Skeletal muscle cell (primary cell): ENCODE results near the gene SMG6.
A peak's percentile ranks its signal among the peaks of the same experiment; 100 is the strongest.

Experiments
- DNase-seq: peaks from one replicate; pipeline ENCODE4 v3.0.0-alpha.2; 2010; ENCODE audit warnings: low read depth
- H3K4me3 ChIP-seq: 2 replicates; pipeline ENCODE4 v1.5.1; 2011; ENCODE audit warnings: low read depth, mild to moderate bottlenecking, control low read depth, low read length, moderate library complexity

The SMG6 gene

DNA sequence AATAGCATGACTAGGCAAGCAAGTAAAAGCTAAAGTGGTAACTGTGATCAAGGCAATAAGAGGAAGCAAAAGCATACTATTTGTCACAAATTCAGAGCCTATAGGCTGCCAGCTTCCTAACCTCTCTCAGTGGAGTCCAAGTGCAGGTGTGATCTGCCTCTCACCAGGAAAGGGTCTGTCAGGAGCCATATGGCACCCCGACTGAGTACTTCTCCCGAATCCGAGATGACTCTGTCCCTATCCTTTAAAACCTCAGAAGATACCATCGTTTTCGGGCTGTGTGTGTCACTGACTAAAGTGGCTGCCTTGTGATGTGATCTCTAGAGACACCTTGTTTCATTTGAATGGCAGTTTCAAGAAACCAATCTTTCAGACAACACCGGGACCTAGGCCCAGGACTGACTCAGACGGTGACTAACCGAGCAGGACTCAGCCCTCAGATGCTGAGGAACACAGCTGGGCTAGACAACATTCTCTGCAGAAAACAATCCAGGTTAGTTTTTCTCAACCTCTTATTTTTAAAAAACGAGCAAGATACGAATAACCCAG, 63.6 kb downstream of the SMG6 start:
- peak; percentile 75 for DNase-seq
- no peak overlapping the region for H3K4me3 ChIP-seq

DNA sequence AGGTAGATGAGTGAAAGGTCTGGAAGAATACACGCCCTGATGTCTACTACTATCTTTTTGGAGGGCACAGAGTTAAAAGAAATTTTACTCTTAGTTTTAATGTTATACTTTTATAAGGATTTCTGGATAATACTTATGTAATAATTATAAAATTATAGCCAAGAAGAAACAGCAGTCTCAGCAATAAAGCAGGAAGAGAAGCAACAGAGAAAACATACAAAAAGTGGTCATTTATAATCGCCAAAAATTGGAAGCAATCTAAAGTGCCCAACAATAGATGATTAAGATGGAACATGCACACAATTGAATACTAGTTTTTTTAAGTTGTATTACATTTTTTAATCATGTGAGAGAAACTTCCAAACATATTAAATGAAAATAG, 64.4 kb downstream of the SMG6 start:
- no peak for DNase-seq
- no peak overlapping the region for H3K4me3 ChIP-seq

DNA sequence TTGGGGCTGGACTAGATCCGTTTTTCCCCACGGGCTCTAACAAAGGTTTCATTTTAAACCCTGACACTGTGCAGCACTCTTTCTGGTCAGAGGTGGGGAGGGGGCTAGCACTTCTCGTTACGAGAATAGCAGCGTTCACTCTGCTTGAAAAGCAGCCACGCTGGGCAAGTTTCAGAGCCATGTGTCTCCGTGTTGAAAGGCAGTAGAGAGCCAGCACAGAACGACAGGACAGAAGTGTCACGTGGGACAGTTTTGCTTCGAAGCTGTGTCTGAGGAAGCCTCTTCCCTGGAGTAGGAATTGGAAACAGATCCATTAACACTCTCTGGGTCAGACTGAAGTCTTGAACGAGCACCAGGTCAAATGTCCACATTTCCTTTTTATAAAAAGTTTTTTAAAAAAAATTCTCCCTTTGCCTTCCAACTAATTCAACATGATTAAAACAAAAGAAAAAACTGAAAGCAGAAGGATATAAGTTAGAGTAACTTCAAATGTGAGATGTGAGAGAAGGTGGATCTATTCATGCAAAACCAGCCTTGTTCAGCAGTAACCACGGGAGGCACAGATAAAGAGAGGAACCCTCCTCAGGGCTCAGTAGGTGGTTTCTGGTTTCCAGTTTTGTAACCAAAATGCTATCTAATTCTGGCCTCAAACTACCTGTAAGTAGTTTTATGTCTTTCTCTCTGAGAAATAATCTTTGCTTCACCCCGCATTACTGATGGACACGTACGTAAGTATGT, 65.0 kb downstream of the SMG6 start:
- no peak for DNase-seq
- no peak overlapping the region for H3K4me3 ChIP-seq

DNA sequence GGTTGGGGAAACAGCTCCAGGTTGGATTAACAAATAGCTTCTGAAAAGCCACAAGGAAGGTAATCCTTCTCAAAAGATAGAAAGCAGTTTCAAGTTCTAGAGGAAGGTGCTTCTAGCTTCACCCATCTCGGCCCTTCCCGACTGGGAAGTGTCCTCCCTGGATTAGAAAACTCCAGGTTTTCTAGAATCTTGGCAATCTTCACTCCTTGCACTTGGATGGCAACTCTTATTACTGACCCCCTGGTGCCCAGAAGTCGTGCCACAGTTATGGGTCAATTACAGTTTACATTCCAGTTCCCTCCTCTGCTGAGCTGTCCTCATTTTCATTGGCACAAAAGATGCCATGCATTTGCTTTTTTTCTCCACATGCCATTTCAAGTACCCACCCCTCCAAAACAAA, 65.6 kb downstream of the SMG6 start:
- H3K4me3 ChIP-seq: no peak overlapping the region
- DNase-seq: no peak

DNA sequence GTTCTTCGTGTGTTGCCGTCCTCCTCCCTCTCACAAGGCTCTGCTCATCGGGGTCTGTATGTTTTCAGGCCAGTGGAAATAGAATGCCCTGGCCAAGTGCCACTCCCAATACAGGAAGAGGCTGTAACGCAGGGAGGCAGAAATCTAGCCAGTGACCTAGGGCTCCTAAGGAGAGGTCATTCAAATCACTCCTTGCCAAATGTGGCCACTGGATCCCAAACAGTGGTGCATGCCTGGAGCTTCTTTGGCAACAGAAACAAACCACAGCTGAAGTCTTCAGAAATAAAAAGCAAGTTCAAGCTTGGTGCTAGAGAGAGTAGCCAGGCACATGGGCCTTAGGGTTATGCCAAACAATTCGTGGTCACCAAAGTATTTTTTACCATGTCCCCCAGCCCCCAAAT, 66.1 kb downstream of the SMG6 start:
- DNase-seq: no peak
- no peak overlapping the region for H3K4me3 ChIP-seq

DNA sequence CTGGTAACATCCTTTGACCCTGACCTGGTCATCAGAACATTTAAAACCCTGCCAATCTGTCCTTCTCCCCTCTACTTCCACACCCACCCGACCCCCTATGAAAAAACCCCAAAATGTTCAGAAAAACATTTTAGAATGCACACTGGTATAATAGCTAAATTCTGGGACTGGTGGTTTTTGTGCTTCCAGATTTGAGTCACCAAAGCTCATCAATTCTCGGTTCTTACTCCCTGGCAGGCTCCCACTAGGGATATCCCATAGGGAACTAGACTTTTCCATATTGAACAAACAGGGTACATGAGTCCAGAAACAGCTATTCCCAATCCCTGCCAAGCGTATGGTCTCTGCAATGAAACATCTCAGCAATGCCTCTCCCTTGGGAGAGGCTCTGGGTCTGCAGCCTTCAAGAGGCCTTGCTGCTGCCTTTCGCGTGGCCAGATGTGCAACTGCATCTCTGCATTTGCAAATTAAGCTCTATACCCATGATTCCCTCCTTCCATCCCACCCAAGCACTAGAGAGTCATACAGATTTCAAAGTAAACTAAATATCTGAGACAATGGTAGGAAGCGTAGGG, 67.7 kb downstream of the SMG6 start:
- no peak overlapping the region for H3K4me3 ChIP-seq
- DNase-seq: peak; percentile 92

DNA sequence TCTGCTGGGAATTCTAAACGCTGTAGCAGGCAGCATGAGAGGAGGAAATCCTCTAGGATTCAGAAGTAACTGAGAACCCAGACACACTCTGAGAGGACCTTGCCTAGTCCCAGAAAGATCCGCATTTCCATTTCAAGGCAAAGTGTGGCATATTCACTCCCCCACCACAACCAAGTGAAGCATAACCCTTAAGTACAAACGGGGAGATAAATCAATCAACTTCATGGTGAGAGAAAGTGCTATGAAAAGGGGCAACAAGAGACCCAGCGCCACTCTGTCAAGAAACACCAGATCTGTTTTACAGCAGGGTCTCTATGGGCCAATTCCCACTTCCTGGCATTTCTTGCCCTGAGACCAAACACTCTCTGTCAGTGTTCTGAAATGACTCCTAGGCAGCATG, 68.3 kb downstream of the SMG6 start:
- no peak for DNase-seq
- no peak overlapping the region for H3K4me3 ChIP-seq

DNA sequence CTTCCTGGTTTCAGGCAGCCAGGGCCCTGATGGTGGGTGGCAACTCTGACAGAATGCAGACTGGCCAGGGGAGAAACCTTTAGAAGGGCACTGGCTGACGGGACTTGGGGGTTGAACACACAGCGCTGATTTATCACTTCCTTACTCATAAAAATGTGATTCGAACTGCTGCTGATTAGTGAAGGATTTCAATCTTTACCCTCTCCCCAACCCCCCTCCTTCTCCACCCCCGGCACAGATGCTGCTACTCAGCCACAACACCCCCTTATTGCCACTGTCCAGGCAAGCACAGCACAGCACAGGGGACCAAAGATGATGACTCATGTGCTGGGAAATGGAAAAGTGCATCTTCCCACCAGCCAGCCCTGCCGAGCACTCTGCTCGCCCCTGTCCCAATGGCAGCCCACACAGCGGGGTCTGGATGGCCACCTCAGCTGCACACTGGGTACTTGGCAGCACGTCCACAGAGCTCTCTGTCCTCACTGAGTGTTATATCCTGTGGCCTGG, 70.1 kb downstream of the SMG6 start:
- peak; percentile 94 for DNase-seq
- no peak overlapping the region for H3K4me3 ChIP-seq

DNA sequence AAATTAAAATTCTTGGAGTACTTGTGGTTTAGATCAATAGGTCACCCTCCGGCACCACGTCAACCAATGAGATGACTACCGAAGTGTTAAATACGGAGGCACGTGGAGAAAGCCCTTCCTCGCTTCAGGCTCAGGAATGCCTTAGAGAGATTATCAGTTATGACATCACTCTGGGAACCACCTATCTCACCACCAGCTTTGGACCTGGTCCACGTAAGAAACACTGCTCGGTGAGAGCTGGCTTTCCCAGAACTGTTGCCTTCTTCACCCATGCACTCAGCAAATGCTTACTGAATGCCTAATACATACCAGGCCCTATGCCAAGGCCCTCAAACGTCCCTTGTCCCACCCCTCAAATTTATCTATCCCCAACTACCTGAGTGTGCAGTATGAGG, 71.3 kb downstream of the SMG6 start:
- DNase-seq: peak; percentile 73
- H3K4me3 ChIP-seq: no peak overlapping the region

DNA sequence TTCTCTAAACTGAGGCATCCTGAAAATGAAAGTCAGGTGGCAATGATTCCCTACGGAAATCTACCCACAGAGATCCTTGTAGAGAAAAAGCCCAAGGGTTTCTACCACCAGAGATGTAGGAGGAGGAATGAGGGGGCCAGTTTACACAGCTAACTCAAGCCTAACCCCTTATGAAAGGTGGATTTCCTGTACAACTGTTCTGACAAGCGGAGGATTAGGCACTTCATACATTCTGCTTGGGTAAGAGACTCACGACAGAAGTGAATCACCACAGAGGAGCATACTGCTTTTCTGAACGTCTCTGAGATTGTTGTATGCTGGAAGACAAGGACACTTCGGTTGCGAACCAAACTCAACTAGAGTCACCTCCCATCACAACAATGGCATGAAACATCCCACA, 72.7 kb downstream of the SMG6 start:
- H3K4me3 ChIP-seq: no peak overlapping the region
- DNase-seq: no peak

DNA sequence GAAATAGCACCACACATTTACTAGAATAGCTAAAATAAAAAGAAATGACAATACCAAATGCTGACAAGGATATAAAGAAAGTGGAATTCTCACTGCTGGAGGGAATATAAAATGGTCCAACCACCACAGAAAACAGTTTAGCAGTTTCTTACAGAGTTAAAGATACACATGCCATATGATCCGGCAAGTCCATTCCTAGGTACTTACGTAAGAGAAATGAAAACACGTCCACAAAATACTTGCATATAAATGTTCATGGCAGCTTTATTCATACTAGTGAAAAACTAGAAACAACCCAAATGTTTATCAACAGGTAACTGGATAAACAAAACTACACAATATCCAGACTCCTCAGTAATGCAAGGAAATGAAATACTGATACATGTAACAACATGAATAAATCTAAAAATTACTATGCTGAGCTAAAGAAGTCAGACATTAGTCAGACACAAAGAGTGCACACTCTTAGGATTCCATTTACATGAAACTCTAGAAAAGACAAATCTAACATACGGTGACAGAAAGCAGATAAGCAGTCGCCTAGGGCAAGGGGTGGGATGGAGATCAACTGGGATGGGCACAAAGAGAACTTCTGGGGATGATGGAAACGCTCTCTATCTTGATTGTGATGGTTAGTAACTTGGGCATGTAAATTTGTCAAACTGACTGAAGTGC, 76.4 kb downstream of the SMG6 start:
- no peak overlapping the region for H3K4me3 ChIP-seq
- no peak for DNase-seq

DNA sequence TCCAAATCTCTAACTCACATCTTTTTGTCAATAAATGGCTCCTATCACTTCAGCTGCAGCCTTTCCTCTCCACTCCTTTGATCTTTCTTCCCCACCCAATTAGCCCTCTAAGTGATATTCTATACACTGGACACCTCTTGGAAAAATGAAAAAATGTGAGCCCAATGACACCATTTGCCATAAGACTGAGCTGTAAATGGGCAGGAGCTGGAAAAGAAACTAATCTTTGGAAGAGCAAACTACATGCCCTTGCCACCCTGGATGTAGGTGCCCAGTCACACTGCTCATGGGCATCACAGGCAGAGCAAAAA, 80.0 kb downstream of the SMG6 start:
- H3K4me3 ChIP-seq: no peak overlapping the region
- no peak for DNase-seq

DNA sequence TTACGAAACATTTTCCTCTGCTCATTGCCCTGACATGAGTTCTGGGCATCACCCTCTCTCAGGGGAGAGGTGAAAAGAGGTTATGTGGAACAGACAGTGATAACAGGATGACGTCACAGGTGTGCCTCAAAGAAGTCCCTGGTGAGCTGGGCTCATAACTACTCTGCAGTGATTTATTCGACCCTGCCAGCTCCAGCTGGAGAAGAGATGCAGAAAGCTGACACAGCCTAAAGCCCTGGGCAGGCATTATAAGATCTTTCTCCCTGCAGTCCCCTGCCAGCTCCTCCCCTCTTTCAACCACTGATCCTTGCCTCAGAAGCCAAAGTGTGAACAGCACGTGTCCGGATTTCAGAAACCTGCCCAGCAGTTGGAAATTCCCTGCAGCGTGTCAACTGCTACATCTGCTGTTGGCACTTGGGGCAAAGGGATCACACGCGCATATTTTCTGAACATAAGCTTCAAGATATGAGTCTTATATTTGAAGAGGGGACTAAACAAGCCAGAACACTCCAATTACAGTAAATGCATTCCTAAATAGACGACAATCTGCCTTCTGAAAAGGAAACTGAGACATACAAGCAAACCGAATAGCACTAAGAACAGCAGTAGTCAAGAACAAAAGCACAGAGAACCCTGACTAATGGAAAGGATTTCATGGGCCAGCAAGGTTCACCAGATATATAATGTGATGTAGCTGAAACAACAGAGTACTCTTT, 80.5 kb downstream of the SMG6 start:
- DNase-seq: peak; percentile 87

DNA sequence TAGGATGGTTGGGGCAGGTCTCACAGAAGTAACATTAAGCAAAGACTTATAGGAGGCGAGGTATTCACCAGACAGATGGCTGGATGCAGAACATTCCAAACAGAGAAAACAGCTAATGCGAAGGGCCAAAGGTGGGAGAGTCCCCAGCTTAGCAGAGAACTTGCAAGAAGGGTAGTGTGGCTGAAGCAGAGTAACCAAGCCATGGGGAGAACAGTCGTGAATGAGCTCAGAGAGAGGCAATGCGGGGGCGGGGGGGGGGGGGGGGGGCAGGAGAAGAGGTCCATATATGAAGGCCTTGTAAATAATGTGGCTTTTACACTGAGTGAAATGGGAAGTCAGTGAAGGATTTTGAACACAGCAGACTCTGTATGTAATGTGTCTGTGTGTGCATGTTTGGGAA, 81.3 kb downstream of the SMG6 start:
- no peak overlapping the region for H3K4me3 ChIP-seq
- DNase-seq: no peak

More for the DNA sequence above, 80.5 kb downstream of the SMG6 start:
- no peak overlapping the region for H3K4me3 ChIP-seq

DNA sequence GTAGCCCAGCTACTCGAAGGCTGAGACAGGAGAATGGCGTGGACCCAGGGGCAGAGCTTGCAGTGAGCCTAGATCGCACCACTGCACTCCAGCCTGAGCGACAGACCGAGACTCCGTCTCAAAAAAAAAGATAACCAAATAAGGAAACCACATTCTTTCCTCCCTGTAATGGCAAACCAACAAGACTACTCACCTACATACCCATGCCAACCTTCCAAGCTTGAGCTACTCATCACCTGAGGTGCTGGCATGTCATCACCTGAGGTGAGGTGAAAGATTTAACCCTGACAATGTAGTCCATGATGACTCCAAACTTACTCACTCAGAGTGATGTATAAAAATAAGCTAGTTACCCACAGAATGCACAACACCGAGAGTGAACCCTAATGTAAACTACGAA, 85.2 kb downstream of the SMG6 start:
- no peak for DNase-seq
- no peak overlapping the region for H3K4me3 ChIP-seq

DNA sequence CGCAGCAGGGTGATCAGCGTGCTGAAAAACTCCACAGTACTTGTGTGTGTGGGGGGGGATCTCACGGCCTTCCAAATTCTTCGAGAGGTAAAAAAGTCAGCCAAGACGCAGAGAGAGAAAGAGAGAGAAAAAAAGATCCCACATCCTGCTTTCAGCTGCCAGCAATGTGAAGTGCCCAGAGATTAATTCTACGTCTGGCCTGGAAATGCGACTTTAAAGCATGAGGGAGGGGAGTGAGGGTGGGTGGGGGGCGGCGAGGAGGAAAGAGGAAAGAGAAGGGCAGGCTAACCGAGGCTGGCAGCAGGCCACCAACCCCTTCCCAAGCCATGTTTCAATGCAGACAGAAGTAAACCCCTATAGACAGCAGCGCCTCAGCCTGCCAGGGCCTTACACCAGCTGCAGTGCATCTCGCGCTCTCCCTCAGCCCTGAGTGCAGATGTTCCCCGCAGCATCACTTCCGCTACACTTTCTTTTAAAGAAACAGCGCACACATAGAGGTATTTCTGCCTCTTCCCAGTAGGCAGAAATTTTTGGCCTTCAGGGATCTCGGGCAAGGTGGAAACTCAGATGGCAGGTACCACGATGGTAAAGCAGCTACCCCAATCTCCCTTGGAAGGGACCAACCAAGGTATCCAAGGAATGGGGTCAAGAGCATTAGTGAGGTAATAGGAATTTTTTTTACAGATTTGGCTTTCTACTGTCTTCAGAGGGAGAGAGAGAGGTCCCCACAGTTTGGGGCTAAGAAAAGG, 87.8 kb downstream of the SMG6 start:
- peak overlapping the region; percentile 27 for H3K4me3 ChIP-seq

DNA sequence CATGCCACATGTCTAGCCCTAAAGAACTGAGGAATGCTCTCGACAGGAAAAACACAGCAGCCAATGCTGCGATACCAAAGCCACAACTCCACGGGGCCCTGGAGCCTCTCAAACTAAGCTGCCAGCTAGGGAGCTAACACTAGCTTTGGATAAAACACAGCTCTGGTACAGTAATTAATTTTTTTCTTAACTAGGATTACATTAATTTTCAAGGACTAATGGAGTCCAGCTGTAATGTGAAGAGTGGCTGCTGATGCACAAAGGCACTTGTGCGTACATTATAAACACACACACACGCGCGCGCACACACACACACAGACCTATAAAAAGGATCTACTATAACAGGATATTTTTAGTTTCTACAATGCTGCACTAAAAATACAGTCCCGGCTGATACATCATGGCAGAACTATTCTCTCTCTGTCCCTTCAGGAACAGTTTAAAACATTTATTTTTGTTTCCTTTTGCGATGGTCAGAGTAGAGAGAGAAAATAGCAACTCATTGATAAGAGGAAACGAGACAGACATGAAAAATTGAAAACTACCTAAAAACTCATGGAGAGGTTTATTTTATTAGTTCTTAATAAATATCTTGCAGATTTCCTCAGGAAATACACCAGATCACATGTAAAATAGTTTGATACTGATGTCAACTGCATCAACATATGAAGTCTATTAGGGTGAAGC, 88.5 kb downstream of the SMG6 start:
- peak overlapping the region; percentile 27 for H3K4me3 ChIP-seq
- no peak for DNase-seq

More for the DNA sequence above, 87.8 kb downstream of the SMG6 start:
- peak; percentile 80 for DNase-seq

DNA sequence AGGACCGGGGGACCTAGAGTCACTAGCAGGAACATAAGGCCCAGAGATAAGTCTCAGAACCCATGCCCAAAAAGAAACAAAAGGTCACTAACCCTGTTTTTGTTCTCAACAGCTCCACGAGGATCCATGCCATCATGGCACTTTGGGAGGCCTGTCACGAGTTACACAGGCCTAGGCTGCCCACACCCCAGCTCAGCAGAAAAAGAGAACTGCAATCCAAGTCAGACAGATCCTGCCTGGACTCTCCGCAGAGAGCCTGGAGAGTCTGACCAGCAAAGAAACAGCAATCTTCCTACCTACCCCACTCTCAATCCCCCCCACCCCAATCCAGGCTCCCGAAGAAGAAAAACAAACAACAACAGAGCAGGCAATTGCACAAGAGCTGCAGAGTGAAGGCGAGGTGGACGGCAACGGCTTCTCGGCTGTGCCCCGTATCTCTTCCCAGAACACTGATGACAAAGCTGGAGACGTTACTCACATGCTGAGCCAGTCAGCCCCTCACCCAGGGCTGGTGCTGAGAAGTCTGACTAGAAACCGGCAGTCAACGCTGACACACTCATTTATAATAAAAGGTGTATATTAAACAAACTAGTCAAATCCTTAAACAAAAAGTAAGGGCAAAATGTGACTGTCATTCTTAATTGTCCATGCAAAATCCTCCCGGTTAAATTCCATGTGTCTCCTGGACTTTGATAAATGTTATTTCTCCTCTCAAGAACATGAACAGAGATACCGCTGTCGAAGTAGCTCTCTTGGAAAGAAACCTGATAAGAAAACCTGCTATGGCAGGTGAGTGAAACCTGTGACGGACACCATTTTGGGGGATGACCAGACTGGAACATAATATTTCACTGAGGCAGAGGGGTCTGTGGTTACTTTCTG, 89.3 kb downstream of the SMG6 start:
- H3K4me3 ChIP-seq: peak overlapping the region; percentile 37
- DNase-seq: peak; percentile 90
